ENCODE data around the gene SDK1.

DNA sequence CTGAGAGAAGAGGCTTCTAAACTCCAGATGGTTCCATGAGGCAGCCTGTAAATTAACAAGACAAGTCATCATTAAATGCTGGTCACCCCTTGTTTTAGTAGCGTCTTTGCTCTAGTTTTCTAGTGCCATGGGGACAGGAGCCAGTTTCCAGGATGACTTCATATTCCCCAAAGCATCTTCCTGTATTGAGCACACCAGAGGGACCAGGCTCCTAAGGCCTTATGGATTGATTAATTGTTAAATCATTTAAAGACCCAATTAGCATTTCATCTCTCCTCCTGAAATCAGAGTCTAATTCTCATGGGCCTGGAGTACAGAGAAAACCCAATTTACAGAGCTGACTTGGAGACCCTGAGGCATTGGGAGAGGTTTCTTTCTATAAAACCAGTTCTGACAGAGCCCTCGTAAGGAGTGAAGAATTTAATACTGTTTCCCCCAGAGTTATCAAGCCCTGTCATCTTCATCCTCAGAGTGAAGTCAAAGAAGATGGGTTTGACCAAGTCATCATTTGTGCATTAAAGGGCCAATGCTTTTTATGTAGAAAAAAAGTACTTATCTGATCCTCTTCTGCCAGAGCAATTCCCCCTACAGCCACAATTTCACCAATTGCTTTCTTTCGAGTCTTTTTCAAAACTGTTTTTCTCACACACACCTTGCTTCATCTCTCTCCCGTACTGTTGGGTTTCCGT, 678.7 kb downstream of the SDK1 start:
- no peak for TF ChIP-seq POLR2A (IDR thresholded peaks at IDR 0.05)
- TF ChIP-seq, protein P1, sequence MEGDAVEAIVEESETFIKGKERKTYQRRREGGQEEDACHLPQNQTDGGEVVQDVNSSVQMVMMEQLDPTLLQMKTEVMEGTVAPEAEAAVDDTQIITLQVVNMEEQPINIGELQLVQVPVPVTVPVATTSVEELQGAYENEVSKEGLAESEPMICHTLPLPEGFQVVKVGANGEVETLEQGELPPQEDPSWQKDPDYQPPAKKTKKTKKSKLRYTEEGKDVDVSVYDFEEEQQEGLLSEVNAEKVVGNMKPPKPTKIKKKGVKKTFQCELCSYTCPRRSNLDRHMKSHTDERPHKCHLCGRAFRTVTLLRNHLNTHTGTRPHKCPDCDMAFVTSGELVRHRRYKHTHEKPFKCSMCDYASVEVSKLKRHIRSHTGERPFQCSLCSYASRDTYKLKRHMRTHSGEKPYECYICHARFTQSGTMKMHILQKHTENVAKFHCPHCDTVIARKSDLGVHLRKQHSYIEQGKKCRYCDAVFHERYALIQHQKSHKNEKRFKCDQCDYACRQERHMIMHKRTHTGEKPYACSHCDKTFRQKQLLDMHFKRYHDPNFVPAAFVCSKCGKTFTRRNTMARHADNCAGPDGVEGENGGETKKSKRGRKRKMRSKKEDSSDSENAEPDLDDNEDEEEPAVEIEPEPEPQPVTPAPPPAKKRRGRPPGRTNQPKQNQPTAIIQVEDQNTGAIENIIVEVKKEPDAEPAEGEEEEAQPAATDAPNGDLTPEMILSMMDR (IDR thresholded peaks at IDR 0.05), result no peak
